ENCODE data around the gene BIRC7. TPM values are rescaled to one million over a fixed set of nuclear protein-coding genes. Genes with fewer than 3 reads are reported as not detected.

The BIRC7 gene
- total and polyA plus RNA-seq, 2 of the 4 experiments (the other 2 are of a cell fraction) = not detected

DNA sequence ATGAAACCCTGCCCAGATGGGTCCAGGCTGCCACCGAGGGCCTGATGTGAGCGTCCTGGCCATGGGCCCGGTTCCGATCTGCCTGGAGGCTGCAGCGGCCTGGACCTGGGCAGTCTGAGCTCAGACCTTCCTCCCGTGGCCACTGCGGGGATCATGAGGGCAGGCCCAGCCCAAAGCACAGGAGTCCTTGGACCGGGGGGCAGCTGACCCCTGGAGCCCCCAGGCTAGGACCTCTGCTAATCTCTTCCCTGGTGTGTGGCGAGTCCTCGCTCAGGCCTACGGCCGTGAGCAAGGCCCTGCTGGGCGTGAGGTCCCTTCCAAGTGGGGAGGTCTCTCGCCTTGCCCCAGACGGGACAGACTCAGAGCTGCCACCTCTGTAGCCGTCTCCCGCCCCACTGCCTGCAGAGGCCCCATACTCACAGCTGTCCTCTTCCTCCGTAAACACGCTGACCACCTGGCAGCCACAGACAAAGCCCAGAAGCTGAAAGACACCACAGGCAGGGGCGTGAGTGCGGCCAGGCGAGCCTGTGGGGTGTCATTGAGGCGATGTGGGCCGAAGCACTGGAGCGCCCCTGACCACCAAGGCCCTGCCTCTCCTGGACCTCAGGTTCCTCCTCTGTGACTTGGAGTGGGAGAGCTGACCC lies 8.0 kb downstream of the BIRC7 start:
- intact Hi-C loops (cut with micrococcal nuclease) = no loop called here
- H3K23ac ChIP-seq (ENCODE audit: low read depth, low read length) = no peak overlapping the region
- H3K18ac ChIP-seq (ENCODE audit: low read depth, low read length) = no peak overlapping the region
- no peak overlapping the region for H3K4me3 ChIP-seq (ENCODE audit: insufficient read depth, low read depth, low read length)
- H3K4me1 ChIP-seq (ENCODE audit: control insufficient read depth, insufficient read depth, low read length) = no peaks in the 10 kb centered on the region
- no peak overlapping the region for H3K9ac ChIP-seq (ENCODE audit: low read depth, low read length)
- no peak overlapping the region for H4K5ac ChIP-seq (ENCODE audit: low read depth, low read length)
- H3K36me3 ChIP-seq (ENCODE audit: control insufficient read depth, insufficient read depth, low read length) = no peaks in the 10 kb centered on the region
- DNase-seq = no peak
- H2BK20ac ChIP-seq (ENCODE audit: low read depth, low read length) = no peak overlapping the region
- H2BK15ac ChIP-seq (ENCODE audit: low read depth, low read length) = no peak overlapping the region
- H3K9me3 ChIP-seq (ENCODE audit: control insufficient read depth, insufficient read depth, low read length) = no peaks in the 10 kb centered on the region
- no peak overlapping the region for H2BK120ac ChIP-seq (ENCODE audit: low read depth, low read length)
- ATAC-seq (ENCODE audit: low read depth) = no peak
- H2AK5ac ChIP-seq (ENCODE audit: low read depth, low read length) = no peak overlapping the region
- no TSS peak for BruUV-seq (replicated peaks)
- H4K91ac ChIP-seq (ENCODE audit: insufficient read depth, low read depth, low read length) = no peak overlapping the region
- TF ChIP-seq CHD1 (IDR thresholded peaks at IDR 0.05; ENCODE audit: low read depth, low read length) (no peak), NFE2L2 (IDR thresholded peaks at IDR 0.05; ENCODE audit: low read depth, low read length) (no peak), MAFK (IDR thresholded peaks at IDR 0.05; ENCODE audit: low read depth, low read length) (no peak), RCOR1 (IDR thresholded peaks at IDR 0.05; ENCODE audit: insufficient replicate concordance, low read length) (no peak), CEBPB (IDR thresholded peaks at IDR 0.05; ENCODE audit: low read depth, low read length) (no peak), MXI1 (IDR thresholded peaks at IDR 0.05; ENCODE audit: borderline replicate concordance, low read depth, low read length) (no peak), MAZ (IDR thresholded peaks at IDR 0.05; ENCODE audit: borderline replicate concordance, low read depth, low read length) (no peak), BHLHE40 (IDR thresholded peaks at IDR 0.05; ENCODE audit: low read depth, low read length) (no peak), RFX5 (IDR thresholded peaks at IDR 0.05; ENCODE audit: low read depth, low read length) (no peak), RAD21 (IDR thresholded peaks at IDR 0.05; ENCODE audit: low read length) (no peak), POLR2A (IDR thresholded peaks at IDR 0.05; ENCODE audit: low read depth, low read length) (no peak), FOS (IDR thresholded peaks at IDR 0.05; ENCODE audit: low read depth, low read length) (no peak), SMC3 (IDR thresholded peaks at IDR 0.05; ENCODE audit: low read depth, low read length) (no peak)
- TF ChIP-seq, protein P1, sequence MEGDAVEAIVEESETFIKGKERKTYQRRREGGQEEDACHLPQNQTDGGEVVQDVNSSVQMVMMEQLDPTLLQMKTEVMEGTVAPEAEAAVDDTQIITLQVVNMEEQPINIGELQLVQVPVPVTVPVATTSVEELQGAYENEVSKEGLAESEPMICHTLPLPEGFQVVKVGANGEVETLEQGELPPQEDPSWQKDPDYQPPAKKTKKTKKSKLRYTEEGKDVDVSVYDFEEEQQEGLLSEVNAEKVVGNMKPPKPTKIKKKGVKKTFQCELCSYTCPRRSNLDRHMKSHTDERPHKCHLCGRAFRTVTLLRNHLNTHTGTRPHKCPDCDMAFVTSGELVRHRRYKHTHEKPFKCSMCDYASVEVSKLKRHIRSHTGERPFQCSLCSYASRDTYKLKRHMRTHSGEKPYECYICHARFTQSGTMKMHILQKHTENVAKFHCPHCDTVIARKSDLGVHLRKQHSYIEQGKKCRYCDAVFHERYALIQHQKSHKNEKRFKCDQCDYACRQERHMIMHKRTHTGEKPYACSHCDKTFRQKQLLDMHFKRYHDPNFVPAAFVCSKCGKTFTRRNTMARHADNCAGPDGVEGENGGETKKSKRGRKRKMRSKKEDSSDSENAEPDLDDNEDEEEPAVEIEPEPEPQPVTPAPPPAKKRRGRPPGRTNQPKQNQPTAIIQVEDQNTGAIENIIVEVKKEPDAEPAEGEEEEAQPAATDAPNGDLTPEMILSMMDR (conservative IDR thresholded peaks at IDR 0.05; ENCODE audit: low read depth, low read length) = no peak
- TF ChIP-seq, protein P2, sequence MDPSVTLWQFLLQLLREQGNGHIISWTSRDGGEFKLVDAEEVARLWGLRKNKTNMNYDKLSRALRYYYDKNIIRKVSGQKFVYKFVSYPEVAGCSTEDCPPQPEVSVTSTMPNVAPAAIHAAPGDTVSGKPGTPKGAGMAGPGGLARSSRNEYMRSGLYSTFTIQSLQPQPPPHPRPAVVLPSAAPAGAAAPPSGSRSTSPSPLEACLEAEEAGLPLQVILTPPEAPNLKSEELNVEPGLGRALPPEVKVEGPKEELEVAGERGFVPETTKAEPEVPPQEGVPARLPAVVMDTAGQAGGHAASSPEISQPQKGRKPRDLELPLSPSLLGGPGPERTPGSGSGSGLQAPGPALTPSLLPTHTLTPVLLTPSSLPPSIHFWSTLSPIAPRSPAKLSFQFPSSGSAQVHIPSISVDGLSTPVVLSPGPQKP (IDR thresholded peaks at IDR 0.05; ENCODE audit: borderline replicate concordance, low read depth, low read length) = no peak
- TF ChIP-seq, protein P3, sequence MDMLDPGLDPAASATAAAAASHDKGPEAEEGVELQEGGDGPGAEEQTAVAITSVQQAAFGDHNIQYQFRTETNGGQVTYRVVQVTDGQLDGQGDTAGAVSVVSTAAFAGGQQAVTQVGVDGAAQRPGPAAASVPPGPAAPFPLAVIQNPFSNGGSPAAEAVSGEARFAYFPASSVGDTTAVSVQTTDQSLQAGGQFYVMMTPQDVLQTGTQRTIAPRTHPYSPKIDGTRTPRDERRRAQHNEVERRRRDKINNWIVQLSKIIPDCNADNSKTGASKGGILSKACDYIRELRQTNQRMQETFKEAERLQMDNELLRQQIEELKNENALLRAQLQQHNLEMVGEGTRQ (IDR thresholded peaks at IDR 0.05; ENCODE audit: low read depth, low read length) = no peak
- no peaks in the 10 kb centered on the region for H3K9me1 ChIP-seq (ENCODE audit: insufficient read depth, low read length)
- in situ Hi-C loops (cut with MboI; ENCODE audit: low sequenced_read_pairs) = no loop called here
- H3K27ac ChIP-seq (ENCODE audit: insufficient read depth, low read length) = no peak overlapping the region
- no peaks in the 10 kb centered on the region; the same call in 1 of the 2 replicates for H4K20me1 ChIP-seq (ENCODE audit: insufficient read depth, low read length)
- no peak overlapping the region for H2AK9ac ChIP-seq (replicated peaks; ENCODE audit: low read depth, low read length, poor library complexity)
- H3K4ac ChIP-seq (ENCODE audit: low read depth, low read length) = no peak overlapping the region
- H3K14ac ChIP-seq (replicated peaks; ENCODE audit: low read depth, low read length) = no peak overlapping the region
- H3K4me2 ChIP-seq (ENCODE audit: low read depth, low read length) = no peak overlapping the region
- H3K56ac ChIP-seq (ENCODE audit: extremely low read depth, insufficient read depth, low read length) = no peak overlapping the region
- CTCF ChIA-PET = no interaction called here
- POLR2A ChIA-PET (ENCODE audit: unreplicated experiment) = no interaction called here
- 58% methylated on average over 7 of the region's 25 CpGs; no CpG with 5 or more reads in 1 of the 2 experiments for WGBS, 2 experiments (ENCODE audit: extremely low coverage in 2 of 2, insufficient read length in 1 of 2)
- no peak overlapping the region for H2AFZ ChIP-seq (replicated peaks; ENCODE audit: low read length, poor library complexity)
- no peak overlapping the region for H2BK5ac ChIP-seq (ENCODE audit: low read depth, low read length, poor library complexity, severe bottlenecking)
- no peak overlapping the region for H4K8ac ChIP-seq (ENCODE audit: low read depth in 2 of 2, low read length in 2 of 2)
- H3K79me1 ChIP-seq (ENCODE audit: low read depth in 1 of 2, low read length in 2 of 2) = no peaks in the 10 kb centered on the region
- dilution Hi-C loops (cut with HindIII; ENCODE audit: low sequenced_read_pairs, unreplicated experiment) = no loop called here
- peaks cover 44% of the 10 kb centered on the region; the same call in 1 of the 2 replicates for H3K27me3 ChIP-seq (ENCODE audit: control insufficient read depth, insufficient read depth, low read length)

Data from IMR-90 (cell line).